Stomach (tissue), 4 donors: Measurements from ENCODE around the gene KCNAB1.

Source experiments
- CTCF ChIP-seq, 7 experiments: fragments of 450-650 bp in 4 of 7; fragments of 200-600 bp in 3 of 7; sonication (generic) in 3 of 7; IDR thresholded peaks; one replicate each; pipeline ENCODE4 v1.5.1; 2016 to 2019; ENCODE audit warnings: antibody characterized with exemption in 7 of 7, control low read depth in 2 of 7, mild to moderate bottlenecking in 1 of 7
- POLR2AphosphoS5 ChIP-seq, 3 donors: sonication (generic); formaldehyde crosslinking; IDR thresholded peaks; one replicate each; pipeline ENCODE4 v1.6.1; 2016; ENCODE audit warnings: antibody characterized with exemption in 3 of 3

- TF ChIP-seq CTCF (IDR thresholded peaks at IDR 0.05) = no peak
- TF ChIP-seq POLR2AphosphoS5 (IDR thresholded peaks at IDR 0.05) = no peak
Observed at GRCh38 chr3:156350781-156351180, 230.4 kb downstream of the KCNAB1 start.
